Measurements from ENCODE around the gene KRTAP10-3. TPM values are rescaled to one million over a fixed set of nuclear protein-coding genes. Genes with fewer than 3 reads are reported as not detected.

The KRTAP10-3 gene
- total and polyA plus RNA-seq, 2 donors (not counting 3 experiments of a cell fraction or from before 2014, with no cell fraction given): not detected

DNA sequence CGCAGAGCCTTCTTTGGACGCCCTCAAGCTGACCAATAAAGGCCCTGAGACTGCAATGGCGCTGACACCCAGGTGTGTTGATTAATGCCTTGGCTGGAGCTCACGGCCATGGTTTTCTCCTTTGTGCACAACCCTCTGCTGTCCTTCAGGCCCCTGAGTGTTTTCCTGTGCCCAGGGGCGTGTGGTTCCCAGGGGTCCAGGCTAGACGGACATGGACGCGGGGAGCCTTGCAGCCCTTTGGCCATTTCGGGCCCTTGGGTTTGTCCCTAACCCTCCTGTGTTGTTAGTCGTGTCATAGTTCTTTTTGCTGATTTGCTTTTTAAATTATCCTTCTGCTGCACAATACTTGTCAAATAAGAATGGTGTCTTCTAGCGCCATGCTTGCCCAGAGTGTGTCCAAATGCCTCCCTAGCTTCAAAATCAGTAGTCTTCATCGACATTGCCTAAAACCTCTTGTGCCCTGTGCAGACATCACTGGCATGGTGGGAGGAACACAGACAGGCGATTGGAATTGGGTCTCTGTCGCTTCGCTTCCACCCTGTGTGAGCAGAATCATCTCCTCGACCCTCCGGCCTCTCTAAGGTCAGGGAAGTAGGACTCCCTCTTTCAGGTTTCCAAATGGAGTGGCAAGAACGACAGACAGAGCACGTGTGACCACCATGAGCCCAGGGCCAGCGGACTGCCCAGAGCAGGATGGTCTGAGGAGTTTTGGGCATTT lies 16.9 kb upstream of the KRTAP10-3 start:
- H3K27ac ChIP-seq (ENCODE audit: insufficient read depth, low read depth, low read length): no peak overlapping the region
- no TSS peak for BruUV-seq (replicated peaks)
- H3K9ac ChIP-seq (replicated peaks; ENCODE audit: extremely low read depth, insufficient read depth, low read length): no peak overlapping the region
- no peaks in the 10 kb centered on the region for H3K36me3 ChIP-seq (ENCODE audit: control insufficient read depth in 2 of 2, extremely low read depth in 1 of 2, insufficient read depth in 2 of 2, low read length in 2 of 2)
- DNase-seq (ENCODE audit: low read depth, low spot score) (no peak), FAIRE-seq (no peak)
- H3K79me2 ChIP-seq (ENCODE audit: control insufficient read depth, insufficient read depth, low read length): no peaks in the 10 kb centered on the region
- no peaks in the 10 kb centered on the region for H4K20me1 ChIP-seq (replicated peaks; ENCODE audit: control insufficient read depth, extremely low read depth, insufficient read depth, low read length)
- dilution Hi-C loops (cut with MboI; ENCODE audit: extremely low pct_ligation_motif_present, low sequenced_read_pairs) (no loop called here), intact Hi-C loops (cut with micrococcal nuclease) (no loop called here)
- H3K4me3 ChIP-seq (replicated peaks in 1 of 3; ENCODE audit: insufficient read depth in 1 of 3, low read depth in 1 of 3, low read length in 3 of 3): no peak overlapping the region
- ChIA-PET CTCF (interaction anchor here (1.3 kb wide), 1 partner anchor 218 kb away, joined by 4 read pairs; no protein-coding TSS in a partner anchor), POLR2A (no interaction called here)
- no peaks in the 10 kb centered on the region for H3K27me3 ChIP-seq (ENCODE audit: control insufficient read depth in 2 of 2, insufficient read depth in 2 of 2, low read length in 2 of 2)
- no peak for TF ChIP-seq GATA2 (IDR thresholded peaks at IDR 0.05; ENCODE audit: insufficient read depth, insufficient read length, low read depth, low read length)
- no peak for TF ChIP-seq POLR2A (IDR thresholded peaks at IDR 0.05; ENCODE audit: low read depth, low read length)
- no peak for TF ChIP-seq MYC (IDR thresholded peaks at IDR 0.05; ENCODE audit: low read depth, low read length)
- no peak for TF ChIP-seq CTCF (IDR thresholded peaks at IDR 0.05; ENCODE audit: extremely low read depth in 1 of 2, insufficient read depth in 1 of 2, low read depth in 1 of 2, low read length in 2 of 2)
- TF ChIP-seq POLR2AphosphoS5 (IDR thresholded peaks at IDR 0.05; ENCODE audit: insufficient read depth, low read depth, low read length): no peak
- no peak for TF ChIP-seq EZH2 (IDR thresholded peaks at IDR 0.05; ENCODE audit: borderline replicate concordance, low read depth, low read length, severe bottlenecking)
- TF ChIP-seq, protein P1, sequence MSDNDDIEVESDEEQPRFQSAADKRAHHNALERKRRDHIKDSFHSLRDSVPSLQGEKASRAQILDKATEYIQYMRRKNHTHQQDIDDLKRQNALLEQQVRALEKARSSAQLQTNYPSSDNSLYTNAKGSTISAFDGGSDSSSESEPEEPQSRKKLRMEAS (IDR thresholded peaks at IDR 0.05; ENCODE audit: insufficient read depth, insufficient read length): no peak
- no peak for TF ChIP-seq FOS (IDR thresholded peaks at IDR 0.05; ENCODE audit: borderline replicate concordance, insufficient read depth, low read length)
- TF ChIP-seq JUN (IDR thresholded peaks at IDR 0.05; ENCODE audit: borderline replicate concordance, insufficient read depth, insufficient read length, low read depth): no peak
- no peak overlapping the region for H3K4me2 ChIP-seq (ENCODE audit: insufficient read depth, low read length)
- no peaks in the 10 kb centered on the region for H3K4me1 ChIP-seq (ENCODE audit: control insufficient read depth, extremely low read depth, insufficient read depth, low read length)
- no peaks in the 10 kb centered on the region for H3K9me3 ChIP-seq (replicated peaks; ENCODE audit: control insufficient read depth, insufficient read depth, low read length)
- H2AFZ ChIP-seq (ENCODE audit: low read depth, low read length): no peak overlapping the region
- no peaks in the 10 kb centered on the region for H3K9me1 ChIP-seq (replicated peaks; ENCODE audit: control insufficient read depth, extremely low read depth, insufficient read depth, low read length)
